Mesendoderm (in vitro differentiated cells): Measurements from ENCODE around the gene KLHL1.

Source experiments
- DNase-seq: peaks from one replicate; pipeline ENCODE4 v3.0.0; 2013
- H2AK5ac ChIP-seq: 2 replicates; pipeline ENCODE4 v1.6.1; 2013; ENCODE audit warnings: low read length, inconsistent platforms
- H2BK120ac ChIP-seq: 2 replicates; pipeline ENCODE4 v1.6.1; 2013; ENCODE audit warnings: low read depth, mild to moderate bottlenecking, low read length, moderate library complexity, mixed read lengths
- H2BK15ac ChIP-seq: replicated peaks from 2 replicates; pipeline ENCODE4 v1.6.1; 2013; ENCODE audit warnings: low read depth, mild to moderate bottlenecking, moderate library complexity
- H2BK5ac ChIP-seq: 2 replicates; pipeline ENCODE4 v1.6.1; 2013; ENCODE audit warnings: low read length, inconsistent platforms
- H3K18ac ChIP-seq: 2 replicates; pipeline ENCODE4 v1.6.1; 2013; ENCODE audit warnings: mild to moderate bottlenecking, low read length, mixed read lengths
- H3K23ac ChIP-seq: one replicate; pipeline ENCODE4 v1.6.1; 2013; ENCODE audit warnings: low read length
- H3K27ac ChIP-seq: 2 replicates; pipeline ENCODE4 v1.5.1; 2013; ENCODE audit warnings: low read depth, mild to moderate bottlenecking, inconsistent platforms, low read length, moderate library complexity
- H3K27me3 ChIP-seq: 2 replicates; pipeline ENCODE4 v1.6.1; 2013; ENCODE audit warnings: low read length, control low read depth, mild to moderate bottlenecking, inconsistent platforms; ENCODE audit not compliant: insufficient read depth, poor library complexity
- H3K36me3 ChIP-seq: 2 replicates; pipeline ENCODE4 v1.6.1; 2013; ENCODE audit warnings: low read length, inconsistent platforms; ENCODE audit not compliant: control insufficient read depth, insufficient read depth
- H3K4ac ChIP-seq: one replicate; pipeline ENCODE4 v1.6.1; 2013; ENCODE audit warnings: low read depth, mild to moderate bottlenecking, low read length, moderate library complexity
- H3K4me1 ChIP-seq: 2 replicates; pipeline ENCODE4 v1.6.1; 2013; ENCODE audit warnings: low read depth, low read length, inconsistent platforms; ENCODE audit not compliant: control insufficient read depth
- H3K4me2 ChIP-seq: 2 replicates; pipeline ENCODE4 v1.6.1; 2013; ENCODE audit warnings: low read length
- H3K4me3 ChIP-seq: 2 replicates; pipeline ENCODE4 v1.5.1; 2013; ENCODE audit warnings: mild to moderate bottlenecking, low read length
- H3K56ac ChIP-seq: one replicate; pipeline ENCODE4 v1.6.1; 2013; ENCODE audit warnings: low read length
- H3K79me1 ChIP-seq: 2 replicates; pipeline ENCODE4 v1.6.1; 2013; ENCODE audit warnings: low read length, inconsistent platforms
- H3K79me2 ChIP-seq: 2 replicates; pipeline ENCODE4 v1.6.1; 2013; ENCODE audit warnings: mild to moderate bottlenecking, low read length; ENCODE audit not compliant: control insufficient read depth, insufficient read depth
- H3K9ac ChIP-seq: 2 replicates; pipeline ENCODE4 v1.6.1; 2013; ENCODE audit warnings: low read length, inconsistent platforms
- H4K5ac ChIP-seq: one replicate; pipeline ENCODE4 v1.6.1; 2013; ENCODE audit warnings: low read length
- H4K8ac ChIP-seq: one replicate; pipeline ENCODE4 v1.6.1; 2013; ENCODE audit warnings: low read depth, mild to moderate bottlenecking, control low read depth, low read length, moderate library complexity
- WGBS: extraction: QIAGEN DNeasy Blood & Tissue Kit; methylation state at CpG from one replicate; pipeline ENCODE4 v1.1.7; 2013; ENCODE audit warnings: low lambda C conversion rate, missing lambda C conversion rate; ENCODE audit not compliant: insufficient coverage; ENCODE audit errors: extremely low coverage; 5-methylcytosine and 5-hydroxymethylcytosine counted together

Gene KLHL1

DNA sequence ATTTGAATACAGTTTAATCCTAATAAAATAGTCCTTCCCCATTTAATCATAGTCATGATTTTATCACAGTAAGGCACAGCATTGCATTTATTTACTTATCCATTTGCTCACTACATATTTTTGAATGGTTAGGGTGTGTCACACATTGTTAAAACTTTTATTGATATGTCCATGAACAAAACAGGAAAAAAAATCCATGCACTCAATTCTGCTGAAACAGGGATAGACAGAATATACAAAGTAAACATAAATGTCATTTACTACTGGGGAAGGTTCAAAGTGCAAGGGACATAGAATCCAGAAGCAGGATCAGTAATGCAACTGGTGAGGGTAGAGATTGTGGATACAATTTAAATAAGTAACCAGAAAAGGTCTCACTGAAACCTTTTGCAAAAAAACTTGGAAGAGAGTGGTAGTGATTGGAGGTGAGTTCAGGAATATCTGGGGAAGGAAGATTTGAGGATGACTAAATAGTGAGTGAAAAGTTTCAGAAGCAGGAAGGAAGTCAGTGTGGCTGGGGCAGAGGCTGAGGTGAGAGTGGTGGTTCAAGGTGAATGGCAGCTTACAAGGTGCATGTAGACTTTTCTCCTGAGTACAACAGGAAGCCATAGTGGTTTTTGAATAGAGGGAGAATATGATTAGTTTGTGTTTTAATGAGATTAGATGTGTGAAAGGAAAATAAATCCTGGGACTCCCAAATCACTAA, 387.8 kb downstream of the KLHL1 start:
- no peak overlapping the region for H3K27ac ChIP-seq
- no peak overlapping the region for H3K4me2 ChIP-seq
- H3K27me3 ChIP-seq = no peaks in the 10 kb centered on the region
- H2BK120ac ChIP-seq = no peak overlapping the region
- no peak overlapping the region for H3K4ac ChIP-seq
- H3K36me3 ChIP-seq = no peaks in the 10 kb centered on the region
- H2AK5ac ChIP-seq = no peak overlapping the region
- H4K8ac ChIP-seq = no peak overlapping the region
- H3K4me3 ChIP-seq = no peak overlapping the region
- H3K9ac ChIP-seq = no peak overlapping the region
- no peak overlapping the region for H3K56ac ChIP-seq
- no peak overlapping the region for H2BK15ac ChIP-seq
- no peaks in the 10 kb centered on the region for H3K4me1 ChIP-seq
- H2BK5ac ChIP-seq = no peak overlapping the region
- DNase-seq = no peak
- H3K23ac ChIP-seq = no peak overlapping the region
- H3K79me1 ChIP-seq = no peaks in the 10 kb centered on the region
- H3K18ac ChIP-seq = no peak overlapping the region
- H4K5ac ChIP-seq = no peak overlapping the region
- no peaks in the 10 kb centered on the region for H3K79me2 ChIP-seq

- no peak for DNase-seq
- H2BK15ac ChIP-seq = no peak overlapping the region
- no peak overlapping the region for H2BK5ac ChIP-seq
- H3K4me3 ChIP-seq = no peak overlapping the region
- no peak overlapping the region for H3K27ac ChIP-seq
- H3K79me2 ChIP-seq = no peaks in the 10 kb centered on the region
- no peaks in the 10 kb centered on the region for H3K36me3 ChIP-seq
- H3K27me3 ChIP-seq = no peaks in the 10 kb centered on the region
- H4K8ac ChIP-seq = no peak overlapping the region
- no peaks in the 10 kb centered on the region for H3K79me1 ChIP-seq
- H4K5ac ChIP-seq = no peak overlapping the region
- no peaks in the 10 kb centered on the region for H3K4me1 ChIP-seq
- H2AK5ac ChIP-seq = no peak overlapping the region
- H3K56ac ChIP-seq = no peak overlapping the region
- H3K4ac ChIP-seq = no peak overlapping the region
- no peak overlapping the region for H3K9ac ChIP-seq
- no peak overlapping the region for H3K18ac ChIP-seq
- no peak overlapping the region for H2BK120ac ChIP-seq
- H3K4me2 ChIP-seq = no peak overlapping the region
- no peak overlapping the region for H3K23ac ChIP-seq
These were observed 401.4 kb downstream of the KLHL1 start for GRCh38 chr13:69706807-69707206.

DNA sequence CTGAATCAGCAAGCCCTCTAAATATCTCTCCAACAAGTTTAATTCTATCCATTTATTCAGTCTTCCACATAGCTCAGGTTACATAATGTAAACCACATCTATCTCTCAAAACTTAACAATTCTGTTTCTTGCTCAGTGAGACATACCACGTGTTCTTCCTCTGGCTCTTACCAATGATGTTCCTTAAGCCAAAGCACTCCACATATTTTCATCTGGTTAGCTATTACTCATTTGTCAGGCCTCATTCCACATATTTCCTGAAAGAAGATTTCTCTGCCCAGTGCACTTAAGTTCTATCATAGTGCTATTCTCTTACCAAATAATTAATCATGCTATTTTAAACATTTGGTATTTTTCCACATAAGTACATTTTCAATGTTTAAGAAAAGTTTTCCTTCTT, 403.9 kb downstream of the KLHL1 start:
- H3K4me1 ChIP-seq = no peaks in the 10 kb centered on the region
- whole genome bisulfite sequencing = no CpG with 5 or more reads among the region's 1 CpG
- DNase-seq = no peak

DNA sequence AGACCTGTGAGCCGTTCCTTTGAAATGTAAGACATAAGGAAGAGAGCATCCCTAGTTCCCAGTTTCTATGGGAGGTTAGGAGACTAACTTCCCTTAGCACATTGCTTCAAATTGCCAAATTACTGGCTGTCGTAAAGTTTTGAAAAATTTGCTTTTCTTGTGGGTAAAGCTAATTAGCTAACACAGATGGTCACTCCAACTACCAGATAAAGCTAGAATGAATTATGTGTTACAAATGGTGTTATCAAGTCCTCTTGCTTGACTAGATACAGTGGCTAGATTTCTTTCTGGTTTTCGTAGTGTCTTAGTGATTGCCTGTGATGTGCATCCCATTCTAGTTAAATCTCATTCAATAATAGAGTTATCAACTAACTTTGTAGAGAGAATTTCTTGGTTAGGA, 417.3 kb downstream of the KLHL1 start:
- no peak overlapping the region for H2AK5ac ChIP-seq

More for the DNA sequence above, 403.9 kb downstream of the KLHL1 start:
- no peak overlapping the region for H2BK15ac ChIP-seq
- H3K4me2 ChIP-seq = no peak overlapping the region
- no peak overlapping the region for H2BK120ac ChIP-seq
- H3K56ac ChIP-seq = no peak overlapping the region
- no peaks in the 10 kb centered on the region for H3K79me1 ChIP-seq
- H3K27me3 ChIP-seq = no peaks in the 10 kb centered on the region
- no peak overlapping the region for H4K8ac ChIP-seq
- H3K23ac ChIP-seq = no peak overlapping the region
- no peak overlapping the region for H3K18ac ChIP-seq
- no peak overlapping the region for H4K5ac ChIP-seq
- H2AK5ac ChIP-seq = no peak overlapping the region
- no peak overlapping the region for H3K9ac ChIP-seq
- H3K4me3 ChIP-seq = no peak overlapping the region
- no peak overlapping the region for H3K27ac ChIP-seq
- H2BK5ac ChIP-seq = no peak overlapping the region
- no peak overlapping the region for H3K4ac ChIP-seq
- H3K79me2 ChIP-seq = no peaks in the 10 kb centered on the region
- H3K36me3 ChIP-seq = no peaks in the 10 kb centered on the region

GRCh38 chr13:69683921-69684686, 424.1 kb downstream of the KLHL1 start:
- H3K9ac ChIP-seq = no peak overlapping the region
- no peaks in the 10 kb centered on the region for H3K4me1 ChIP-seq
- no peaks in the 10 kb centered on the region for H3K79me2 ChIP-seq
- H2AK5ac ChIP-seq = no peak overlapping the region
- no peak overlapping the region for H3K56ac ChIP-seq
- H3K79me1 ChIP-seq = no peaks in the 10 kb centered on the region
- no peak for DNase-seq
- H4K8ac ChIP-seq = no peak overlapping the region
- no peak overlapping the region for H4K5ac ChIP-seq
- no peak overlapping the region for H3K23ac ChIP-seq
- no peak overlapping the region for H3K18ac ChIP-seq
- no peak overlapping the region for H3K4ac ChIP-seq
- no peaks in the 10 kb centered on the region for H3K27me3 ChIP-seq
- H3K36me3 ChIP-seq = no peaks in the 10 kb centered on the region
- no CpG with 5 or more reads among the region's 3 CpGs for WGBS
- H2BK15ac ChIP-seq = no peak overlapping the region
- no peak overlapping the region for H2BK120ac ChIP-seq
- no peak overlapping the region for H3K27ac ChIP-seq
- no peak overlapping the region for H3K4me2 ChIP-seq
- H2BK5ac ChIP-seq = no peak overlapping the region
- no peak overlapping the region for H3K4me3 ChIP-seq

More for the DNA sequence above, 417.3 kb downstream of the KLHL1 start:
- Histone ChIP-seq H2BK120ac (no peak overlapping the region), H3K23ac (no peak overlapping the region), H3K4me2 (no peak overlapping the region), H3K4me1 (no peaks in the 10 kb centered on the region), H3K4ac (no peak overlapping the region), H3K36me3 (no peaks in the 10 kb centered on the region), H4K8ac (no peak overlapping the region), H3K4me3 (no peak overlapping the region), H2BK5ac (no peak overlapping the region), H3K79me1 (no peaks in the 10 kb centered on the region), H2BK15ac (no peak overlapping the region), H4K5ac (no peak overlapping the region), H3K27ac (no peak overlapping the region), H3K18ac (no peak overlapping the region), H3K79me2 (no peaks in the 10 kb centered on the region), H3K27me3 (no peaks in the 10 kb centered on the region), H3K9ac (no peak overlapping the region), H3K56ac (no peak overlapping the region)
- WGBS = no CpG with 5 or more reads among the region's 3 CpGs
- peak; percentile 68 for DNase-seq

- no CpG with 5 or more reads among the region's 3 CpGs for WGBS
- no peak overlapping the region for H2AK5ac ChIP-seq
- H3K4me1 ChIP-seq = no peaks in the 10 kb centered on the region
- H3K4me3 ChIP-seq = no peak overlapping the region
- no peak overlapping the region for H3K4me2 ChIP-seq
- no peak overlapping the region for H3K18ac ChIP-seq
- no peak overlapping the region for H3K9ac ChIP-seq
- no peaks in the 10 kb centered on the region for H3K27me3 ChIP-seq
- H3K4ac ChIP-seq = no peak overlapping the region
- no peak overlapping the region for H2BK15ac ChIP-seq
- H4K5ac ChIP-seq = no peak overlapping the region
- H3K23ac ChIP-seq = no peak overlapping the region
- H4K8ac ChIP-seq = no peak overlapping the region
- H3K79me2 ChIP-seq = no peaks in the 10 kb centered on the region
- H3K27ac ChIP-seq = no peak overlapping the region
- H2BK5ac ChIP-seq = no peak overlapping the region
- no peak for DNase-seq
- no peak overlapping the region for H2BK120ac ChIP-seq
- no peaks in the 10 kb centered on the region for H3K36me3 ChIP-seq
- H3K56ac ChIP-seq = no peak overlapping the region
- no peaks in the 10 kb centered on the region for H3K79me1 ChIP-seq
These were observed 426.5 kb downstream of the KLHL1 start for GRCh38 chr13:69681722-69682121.
